Superior temporal gyrus (tissue), 1 donor: ENCODE measurements around the gene PRKN.
"Not testable (repeated sequence)": the region's sequence is repeated elsewhere in the genome, so short reads cannot be mapped to it uniquely, and the experiment has no call there.

ENCODE experiments used
- DNase-seq: peaks from one replicate; pipeline ENCODE4 v3.0.0-alpha.2; 2016; ENCODE audit errors: extremely low spot score

PRKN gene

DNA sequence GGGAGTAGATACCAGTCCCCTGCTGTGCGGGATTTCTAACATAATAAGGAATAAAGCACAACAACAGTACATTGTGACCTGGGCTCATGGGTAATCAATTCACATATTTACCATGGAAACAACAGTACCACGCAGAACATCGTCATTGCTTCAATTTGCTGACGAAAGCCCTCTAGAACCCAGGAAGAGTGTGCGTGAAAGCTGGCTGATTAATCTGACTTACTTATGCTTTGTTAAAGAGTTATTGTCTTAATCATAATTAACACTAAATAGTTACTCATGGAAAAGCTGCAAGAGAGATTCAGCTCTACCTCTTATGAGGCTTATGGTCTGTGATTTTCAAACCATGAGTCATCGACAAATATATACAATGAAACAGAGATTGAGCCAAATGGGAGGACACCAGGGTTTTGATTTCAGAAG, 809.4 kb downstream of the PRKN start:
- peak; percentile 23 for DNase-seq

DNA sequence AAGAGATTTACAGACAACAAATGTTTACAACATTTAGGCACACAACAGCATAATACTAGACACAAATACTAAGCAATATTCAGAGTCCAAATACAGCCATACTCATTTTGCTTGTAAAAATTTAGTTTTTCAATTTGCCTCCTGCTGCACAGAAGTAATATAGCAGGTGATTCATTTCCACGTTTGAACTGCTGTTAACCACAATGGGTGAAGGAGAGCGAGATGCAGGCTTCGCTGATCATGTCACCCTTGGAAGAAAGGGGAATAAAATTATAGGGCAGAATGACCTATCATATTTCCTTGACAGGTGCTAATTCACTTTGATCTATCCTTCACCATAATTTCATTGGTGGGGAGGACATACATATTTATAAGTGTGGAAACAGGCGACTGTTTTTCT, 809.9 kb downstream of the PRKN start:
- DNase-seq = no peak

DNA sequence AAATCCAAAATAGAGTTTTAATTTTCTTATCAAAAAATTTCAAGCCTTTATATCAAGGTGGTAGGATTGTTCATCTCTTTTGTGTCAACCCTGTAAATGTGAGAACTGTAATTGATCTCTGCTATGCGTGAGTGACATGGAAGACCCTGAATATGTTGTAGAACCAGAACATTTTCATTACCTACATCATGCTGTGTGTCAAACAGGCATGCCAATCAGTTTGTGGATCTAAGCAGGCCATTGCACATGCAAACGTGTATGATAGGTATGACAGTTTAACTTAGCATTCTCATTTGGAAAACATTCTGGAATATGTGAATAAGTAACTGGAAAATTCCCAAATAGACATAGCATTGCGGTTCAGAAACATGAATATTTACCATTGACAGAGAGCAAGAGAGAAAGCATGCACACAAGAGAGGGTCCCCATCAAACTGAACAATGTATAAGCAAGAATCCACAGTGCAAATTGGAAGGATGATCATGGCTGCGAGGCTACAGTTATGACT, 812.1 kb downstream of the PRKN start:
- DNase-seq = no peak

DNA sequence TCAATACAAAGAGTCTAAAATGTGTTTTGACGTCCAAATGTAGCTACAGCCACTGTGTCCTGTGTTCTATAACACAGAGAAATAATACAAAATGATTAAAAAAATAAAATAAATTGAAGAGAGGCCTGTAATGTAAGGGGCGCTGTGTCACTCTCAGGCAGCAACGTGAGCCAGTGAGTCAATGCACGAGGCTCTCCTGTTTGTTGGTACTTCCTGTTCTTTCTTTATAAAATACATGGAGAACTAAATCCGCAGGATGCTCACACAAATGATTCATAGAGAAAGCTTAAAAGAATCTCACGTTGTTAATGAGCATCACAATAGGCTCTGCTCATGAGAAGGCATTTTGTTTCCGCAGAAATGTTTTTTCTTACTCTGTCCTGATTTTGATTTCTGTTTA, 818.7 kb downstream of the PRKN start:
- DNase-seq = no peak

DNA sequence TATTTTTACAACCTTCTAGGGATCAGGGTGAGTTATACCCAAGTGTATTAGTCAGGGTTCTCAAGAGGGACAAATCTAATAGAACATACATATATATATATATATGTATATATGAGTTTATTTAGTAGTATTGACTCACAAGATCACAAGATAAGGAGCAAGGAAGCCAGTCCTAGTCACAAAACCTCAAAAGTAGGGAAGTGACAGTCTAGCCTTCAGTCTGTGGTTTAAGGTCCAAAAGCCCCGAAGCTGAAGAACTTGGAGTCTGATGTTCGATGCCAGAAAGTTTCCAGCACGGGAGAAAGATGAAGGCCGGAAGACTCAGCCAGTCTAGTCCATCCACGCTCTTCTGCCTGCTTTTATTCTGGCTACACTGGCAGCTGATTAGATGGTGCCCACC, 821.0 kb downstream of the PRKN start:
- DNase-seq = no peak

DNA sequence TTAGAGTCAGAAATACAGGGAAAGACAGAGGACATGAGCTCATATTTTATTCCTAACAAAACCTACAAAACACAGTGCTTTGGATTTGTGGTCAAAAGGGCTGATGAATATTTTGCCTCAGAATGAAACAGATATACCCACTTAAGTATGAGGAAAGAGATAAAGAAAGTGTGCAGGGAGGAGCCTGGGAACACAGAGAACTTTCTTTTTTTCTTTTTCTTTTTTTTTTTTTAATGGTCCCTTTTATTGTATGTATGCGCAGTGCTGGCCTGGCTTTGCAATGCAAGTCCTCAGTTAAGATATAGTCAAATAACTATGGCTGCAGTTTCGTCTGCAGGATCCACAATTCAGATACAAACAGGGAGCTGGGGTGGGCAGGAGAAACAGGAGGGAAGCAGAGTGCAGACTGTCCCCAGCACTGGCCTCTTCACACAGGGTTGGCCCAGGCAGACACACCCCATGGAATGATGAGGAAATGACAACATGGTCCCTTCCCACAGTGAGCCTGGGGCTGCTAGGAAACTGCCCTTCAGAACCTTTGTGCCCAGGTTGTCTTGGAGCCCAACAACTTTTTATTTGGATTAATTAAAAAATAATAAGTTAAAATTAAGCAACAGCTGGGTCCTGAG, 823.9 kb downstream of the PRKN start:
- no peak for DNase-seq

DNA sequence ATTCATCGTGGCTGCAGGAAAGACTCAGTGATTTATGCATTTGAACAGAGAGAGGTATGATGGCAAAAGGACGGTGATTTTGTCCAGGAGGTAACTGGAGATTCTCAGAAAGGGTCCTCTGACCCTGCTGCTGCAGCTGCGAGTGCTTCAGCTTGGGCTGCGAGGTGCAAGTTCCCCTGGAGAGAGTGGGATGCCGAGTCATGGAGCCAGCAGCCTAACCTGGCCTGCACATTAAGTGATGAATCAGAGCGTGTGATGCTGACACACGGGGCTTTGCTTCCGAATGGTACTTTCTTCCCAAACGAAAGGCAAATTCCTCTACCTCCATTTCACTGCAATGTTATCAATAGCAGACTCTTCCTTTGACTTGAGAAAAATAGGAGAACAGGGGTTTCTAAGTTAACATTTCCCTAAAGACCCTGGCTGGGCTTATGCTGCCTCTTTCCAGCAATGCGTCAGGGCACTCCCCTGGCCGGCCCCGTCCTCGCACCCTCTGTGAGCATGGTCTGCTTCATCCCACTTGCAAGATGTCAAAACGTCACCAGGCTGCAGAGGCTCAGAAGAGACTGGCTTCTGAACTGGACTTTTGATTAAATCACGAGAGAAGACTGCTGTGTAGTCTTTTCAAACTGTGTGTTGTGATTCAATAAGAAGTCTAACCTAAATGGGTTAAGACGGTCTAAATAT, 825.7 kb downstream of the PRKN start:
- DNase-seq = no peak

DNA sequence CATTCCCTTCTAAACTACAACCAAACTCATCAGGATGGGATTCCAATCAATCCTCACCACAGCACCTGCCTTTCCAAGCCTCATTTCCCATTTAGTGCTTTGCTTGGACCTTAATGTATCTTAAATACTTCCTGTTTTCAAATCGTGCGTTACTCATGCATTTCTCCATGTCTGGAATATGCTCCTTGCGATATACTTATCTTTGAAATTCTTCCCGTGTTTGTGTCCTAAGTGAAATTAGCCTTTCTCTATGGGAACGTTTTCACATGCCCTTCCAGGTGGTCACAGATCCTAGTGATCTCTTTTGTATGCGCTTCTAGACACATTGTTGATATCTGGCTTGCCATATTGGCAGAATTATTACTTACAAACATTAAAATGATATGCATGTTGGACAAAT, 833.1 kb downstream of the PRKN start:
- DNase-seq = no peak

DNA sequence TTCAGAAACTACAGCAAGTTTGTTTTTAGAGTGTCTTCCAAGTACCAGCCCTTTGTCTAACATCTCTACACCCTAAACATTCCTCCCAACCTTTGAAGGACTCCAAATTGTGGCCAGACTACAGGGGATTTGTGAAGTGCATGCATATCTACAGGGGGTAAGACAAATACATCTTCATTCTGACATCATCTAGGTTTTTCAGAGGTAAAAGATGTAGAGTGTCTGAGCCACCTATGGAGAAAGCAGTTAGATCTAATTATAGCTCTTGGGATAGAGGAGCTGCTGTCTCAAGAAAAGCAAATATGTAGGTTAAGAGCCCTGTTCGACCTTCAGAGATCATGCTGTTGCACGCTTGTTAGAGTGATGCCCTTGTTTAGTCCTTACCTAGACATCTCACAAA, 836.0 kb downstream of the PRKN start:
- no peak for DNase-seq

DNA sequence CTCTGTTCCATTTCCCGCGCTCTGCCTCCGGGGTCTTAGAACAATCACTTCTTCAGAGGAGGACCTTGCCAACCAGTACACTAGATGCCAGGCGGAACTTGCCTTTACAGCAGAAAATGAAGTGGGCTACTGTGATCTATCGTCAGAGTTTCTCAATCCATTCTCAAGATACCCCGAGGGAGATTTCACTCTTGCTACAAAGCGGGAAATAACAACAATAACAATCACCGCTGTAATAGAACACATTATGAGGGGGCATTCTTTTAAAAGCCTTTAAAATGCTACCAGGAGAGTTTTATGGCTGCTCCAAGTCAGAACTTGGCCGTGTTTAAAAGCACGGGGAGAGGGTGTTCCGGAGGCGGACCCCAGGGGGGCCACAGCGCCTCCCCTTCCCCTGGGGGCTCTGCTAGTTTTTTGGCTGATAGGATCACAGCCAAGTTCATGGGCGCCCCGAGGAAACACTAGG, 836.7 kb downstream of the PRKN start:
- no peak for DNase-seq

DNA sequence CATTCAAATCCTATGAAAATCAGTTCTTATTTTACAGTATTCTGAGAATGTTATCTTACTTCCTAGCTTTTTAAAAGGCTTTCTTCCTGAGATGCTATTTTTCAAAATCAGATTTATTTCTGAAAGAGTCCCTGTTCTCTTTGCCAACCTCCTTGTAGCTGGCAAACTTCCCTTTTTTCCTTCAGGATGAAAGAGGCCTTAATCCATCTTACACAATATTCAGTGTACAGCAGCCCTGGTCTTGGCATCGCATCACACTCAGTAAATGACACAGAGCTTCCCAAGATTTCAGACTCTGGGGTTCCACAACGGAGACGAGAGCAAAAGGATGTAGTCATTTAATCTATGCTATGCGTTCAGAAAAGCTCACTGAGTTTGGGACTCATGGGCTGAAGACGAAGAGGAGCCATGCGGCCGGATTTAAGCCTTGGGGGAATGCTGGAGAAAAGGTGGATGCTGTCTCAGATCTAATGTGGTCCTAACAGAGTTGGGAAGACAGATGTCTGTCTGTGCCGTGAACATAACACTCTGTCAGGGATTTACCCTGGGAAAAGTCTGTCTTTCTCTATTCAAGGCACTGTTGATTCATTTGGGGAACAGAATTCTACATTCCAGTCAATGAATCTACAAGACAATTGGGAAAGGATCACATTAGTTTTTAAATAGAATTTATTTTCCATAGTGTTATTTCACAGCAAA, 837.3 kb downstream of the PRKN start:
- DNase-seq = peak; percentile 62

DNA sequence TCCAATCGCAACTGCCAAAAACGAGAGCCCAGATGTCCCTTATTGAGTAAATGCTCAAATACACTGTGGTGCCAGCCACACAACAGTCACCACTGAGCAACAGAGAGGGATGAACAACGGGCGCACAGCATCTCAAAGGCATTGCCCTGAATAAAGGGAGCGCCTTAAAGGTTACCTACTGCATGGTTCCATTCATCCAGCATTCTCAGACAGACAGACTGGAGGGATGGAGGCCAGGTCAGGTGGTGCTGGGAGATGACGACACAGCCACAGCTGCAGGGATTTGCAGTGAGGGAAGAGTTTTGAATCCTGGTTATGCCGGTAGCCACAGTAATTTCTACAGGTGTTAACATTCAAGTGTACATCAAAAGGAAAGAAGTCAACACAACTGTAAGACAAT, 838.2 kb downstream of the PRKN start:
- peak; percentile 31 for DNase-seq

DNA sequence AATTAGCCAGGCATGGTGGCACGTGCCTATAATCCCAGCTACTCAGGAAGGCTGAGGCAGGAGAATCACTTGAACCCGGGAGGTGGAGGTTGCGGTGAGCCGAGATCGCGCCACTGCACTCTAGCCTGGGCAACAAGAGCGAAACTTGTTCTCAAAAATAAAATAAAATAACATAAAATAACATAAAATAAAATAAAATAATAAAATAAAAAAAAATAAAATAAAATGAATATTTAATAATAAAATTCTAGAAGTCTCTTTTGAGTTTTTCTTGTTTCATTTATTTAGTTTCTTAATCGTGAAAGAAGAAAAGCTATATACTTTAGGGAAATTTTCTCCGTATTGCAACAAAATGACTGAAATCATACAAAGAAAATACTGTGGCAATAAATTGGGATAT, 841.0 kb downstream of the PRKN start:
- not testable (repeated sequence) for DNase-seq

DNA sequence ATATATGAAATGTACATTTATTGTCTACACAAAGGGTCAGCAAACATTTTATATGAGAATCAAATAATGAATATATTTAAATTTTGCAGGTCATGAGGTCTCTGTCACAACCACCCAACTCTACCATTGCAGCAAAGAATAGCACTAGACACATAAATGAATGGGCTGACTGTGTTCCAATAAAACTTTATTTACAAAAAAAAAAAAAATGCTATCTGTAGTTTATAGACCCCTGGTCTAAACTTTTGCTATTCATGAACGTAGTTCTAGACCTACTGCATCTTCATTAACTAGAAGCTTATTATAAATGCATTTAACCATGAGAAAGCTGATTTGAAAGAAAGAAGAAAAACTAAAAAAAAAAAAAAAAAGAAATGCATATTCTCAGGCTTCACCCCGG, 842.8 kb downstream of the PRKN start:
- no peak for DNase-seq

DNA sequence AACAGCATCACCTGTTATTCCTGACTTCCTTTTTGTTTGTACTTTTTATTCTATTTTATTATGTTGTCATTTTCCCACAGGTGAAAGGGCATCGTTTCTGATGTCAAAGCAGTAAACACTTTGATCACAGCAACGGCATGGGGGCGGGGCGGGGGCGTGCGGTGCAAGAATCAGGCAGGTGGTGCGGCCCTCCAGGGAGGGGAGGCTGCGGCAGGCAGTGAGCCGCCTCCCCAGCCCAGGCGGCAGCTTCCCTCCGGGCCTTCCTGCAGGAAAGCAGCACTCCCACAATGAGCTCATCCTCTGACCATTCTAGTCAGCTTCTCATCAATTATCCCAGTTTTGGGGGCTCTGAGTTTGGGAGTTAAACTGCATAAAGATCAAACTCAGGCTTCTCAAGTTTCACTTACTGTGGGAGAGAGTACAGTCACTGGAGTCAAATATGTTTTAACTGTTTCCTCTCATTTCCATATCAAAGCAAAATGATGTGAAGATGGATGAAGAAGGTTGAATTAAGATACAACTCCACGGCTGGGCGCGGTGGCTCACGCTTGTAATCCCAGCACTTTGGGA, 845.3 kb downstream of the PRKN start:
- DNase-seq = no peak

DNA sequence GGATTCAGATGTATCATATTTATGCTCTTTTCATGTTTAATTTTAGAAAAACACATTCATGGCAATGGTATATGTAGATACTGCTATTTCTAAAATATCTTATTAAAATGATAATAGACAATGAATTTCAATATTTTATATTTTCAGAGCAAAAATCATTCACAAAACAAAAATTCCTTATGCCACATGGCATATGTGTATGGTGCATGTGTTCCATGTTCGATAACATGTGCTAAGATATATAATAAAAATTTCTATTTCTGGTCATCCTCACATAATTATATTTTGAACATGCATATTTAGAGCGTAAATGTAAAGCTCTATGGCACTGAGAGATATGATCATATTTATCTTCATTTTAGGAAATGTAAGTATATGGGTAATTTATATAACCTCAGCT, 847.5 kb downstream of the PRKN start:
- DNase-seq = no peak

DNA sequence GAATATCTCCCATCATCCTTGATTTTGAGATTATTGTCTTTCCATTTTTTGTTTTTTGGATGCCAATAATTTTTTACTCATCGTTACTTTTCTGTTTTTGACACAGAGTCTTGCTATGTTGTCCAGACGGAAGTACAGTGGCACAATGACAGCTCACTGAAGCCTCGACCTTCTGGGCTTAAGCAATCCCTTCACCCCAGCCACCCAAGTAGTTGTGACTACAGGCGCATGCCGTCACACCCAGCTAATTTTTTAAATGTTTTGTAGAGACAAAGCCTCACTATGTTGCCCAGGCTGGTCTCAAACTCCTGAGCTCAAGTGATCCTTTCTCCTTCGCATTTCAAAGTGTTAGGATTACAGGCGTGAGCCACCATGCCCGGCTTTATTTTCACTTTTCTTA, 851.3 kb downstream of the PRKN start:
- no peak for DNase-seq

DNA sequence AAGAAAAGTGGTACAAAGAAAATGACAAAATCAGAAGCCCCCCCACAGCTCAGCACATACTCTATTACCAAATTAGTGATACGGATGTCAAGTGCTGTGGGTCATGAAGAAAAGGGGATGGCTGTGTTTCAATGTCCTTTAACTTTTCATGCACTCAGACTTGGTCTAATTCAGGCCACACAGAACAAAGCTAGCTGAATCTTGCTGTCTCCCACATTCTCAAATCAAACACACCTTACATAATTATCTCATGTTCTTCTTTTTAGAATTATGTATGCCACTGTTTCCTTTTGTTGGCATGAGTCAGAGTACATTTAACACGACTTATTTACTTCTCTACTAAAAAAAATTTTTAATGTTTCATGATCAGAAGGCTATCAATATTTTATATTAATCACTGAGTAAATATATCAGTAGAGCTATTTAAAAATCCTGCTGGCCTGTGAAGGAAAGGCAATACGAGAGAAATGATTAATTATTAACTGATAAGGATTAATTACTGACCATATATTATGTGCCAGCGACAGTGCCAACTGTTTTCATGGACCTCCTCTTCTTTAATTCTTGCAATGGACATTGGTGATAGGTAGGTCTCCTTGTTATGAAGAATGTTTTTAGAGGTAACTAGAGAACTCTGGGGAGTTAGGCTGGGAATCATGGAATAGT, 857.2 kb downstream of the PRKN start:
- DNase-seq = no peak

DNA sequence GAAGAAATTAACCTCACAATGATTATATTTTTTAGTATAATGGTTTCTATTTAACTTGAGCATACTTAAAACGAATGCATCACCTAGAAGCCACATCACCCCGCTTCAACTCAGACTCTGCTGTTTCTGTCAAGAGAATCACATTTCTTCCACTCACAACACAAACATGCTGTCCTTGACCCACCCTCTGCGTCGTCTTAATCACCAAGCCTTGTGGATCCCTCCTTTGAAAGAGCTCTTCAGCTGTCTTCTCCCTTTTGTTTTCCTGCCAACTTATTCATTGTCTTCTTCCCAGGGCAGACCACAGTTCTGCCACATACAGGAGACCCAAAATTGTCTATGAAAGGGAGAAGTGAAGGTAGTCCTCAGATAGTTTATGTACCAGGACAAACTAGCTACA, 858.1 kb downstream of the PRKN start:
- DNase-seq = no peak

DNA sequence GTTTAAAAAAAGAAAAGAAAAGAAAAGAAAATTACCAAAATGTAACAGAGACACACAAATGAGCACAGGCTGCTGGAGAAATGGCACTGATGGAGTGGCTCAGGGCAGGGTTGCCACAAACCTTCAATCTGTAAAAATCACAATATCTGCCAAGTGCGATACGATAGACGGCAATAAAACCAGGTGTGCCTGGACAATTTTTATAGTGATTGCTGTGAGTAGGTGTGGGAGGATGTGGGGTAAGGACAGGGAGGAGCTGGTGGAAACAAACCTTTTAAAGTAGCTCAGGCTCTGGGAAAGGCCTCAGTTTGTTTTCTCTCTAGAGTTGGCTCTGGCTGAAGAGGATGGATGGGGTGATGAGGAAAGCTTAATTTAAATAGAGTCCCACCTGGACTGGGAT, 861.0 kb downstream of the PRKN start:
- no peak for DNase-seq

DNA sequence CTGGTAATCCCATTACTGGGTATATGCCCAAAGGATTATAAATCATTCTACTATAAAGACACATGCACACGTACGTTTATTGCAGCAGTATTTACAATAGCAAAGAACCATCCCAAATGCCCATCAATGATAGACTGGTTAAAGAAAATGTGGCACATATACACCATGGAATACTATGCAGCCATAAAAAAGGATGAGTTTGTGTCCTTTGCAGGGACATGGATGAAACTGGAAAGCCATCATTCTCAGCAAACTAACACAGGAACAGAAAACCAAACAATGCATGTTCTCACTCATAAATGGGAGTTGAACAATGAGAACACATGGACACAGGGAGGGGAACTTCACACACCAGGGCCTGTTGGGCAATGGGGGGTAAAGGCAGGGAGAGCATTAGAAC, 866.5 kb downstream of the PRKN start:
- DNase-seq = not testable (repeated sequence)

DNA sequence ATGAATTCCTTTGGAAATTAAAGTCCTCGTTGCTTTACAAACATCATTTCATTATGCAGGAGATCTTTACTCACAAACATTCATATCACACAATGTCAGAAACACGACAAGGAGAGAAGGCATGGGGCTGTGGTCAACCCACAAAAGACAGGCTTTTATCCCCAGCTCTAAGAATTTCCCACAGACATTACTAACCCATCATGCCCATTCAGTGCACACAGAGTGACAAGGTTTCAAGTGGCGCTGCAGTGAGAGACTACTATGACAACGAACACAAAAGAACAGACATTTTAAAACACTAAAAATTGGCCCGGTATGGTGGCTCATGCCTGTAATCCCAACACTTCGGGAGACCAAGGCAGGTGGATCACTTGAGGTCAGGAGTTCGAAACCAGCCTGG, 873.9 kb downstream of the PRKN start:
- DNase-seq = no peak
